Measurements from ENCODE around the gene ZNF28.
"Not testable (repeated sequence)": the region's sequence is repeated elsewhere in the genome, so short reads cannot be mapped to it uniquely, and the experiment has no call there.

The ZNF28 gene

GRCh38 chr19:52782864-52783263, 38.6 kb downstream of the ZNF28 start:
- not testable (repeated sequence) for DNase-seq (ENCODE audit: low read depth in 1 of 2, low spot score in 1 of 2)

GRCh38 chr19:52778811-52779210, 42.6 kb downstream of the ZNF28 start:
- DNase-seq (ENCODE audit: low read depth in 1 of 2, low spot score in 1 of 2): no peak

DNA sequence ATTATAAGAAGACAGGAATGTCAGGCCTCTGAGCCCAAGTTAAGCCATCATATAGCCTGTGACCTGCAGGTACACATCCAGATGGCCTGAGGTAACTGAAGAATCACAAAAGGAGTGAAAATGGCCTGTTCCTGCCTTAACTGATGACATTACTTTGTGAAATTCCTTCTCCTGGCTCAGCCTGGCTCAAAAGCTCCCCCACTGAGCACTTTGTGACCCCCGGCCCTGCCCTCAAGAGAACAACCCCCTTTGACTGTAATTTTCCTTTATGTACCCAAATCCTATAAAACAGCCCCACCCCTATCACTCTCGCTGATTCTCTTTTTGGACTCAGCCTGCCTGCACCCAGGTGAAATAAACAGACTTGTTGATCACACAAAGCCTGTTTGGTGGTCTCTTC, 65.0 kb downstream of the ZNF28 start:
- DNase-seq (ENCODE audit: low read depth in 1 of 2, low spot score in 1 of 2): not testable (repeated sequence)

- DNase-seq (ENCODE audit: low read depth in 1 of 2, low spot score in 1 of 2): no peak
Measured at GRCh38 chr19:52749780-52750179, 71.7 kb downstream of the ZNF28 start.

DNA sequence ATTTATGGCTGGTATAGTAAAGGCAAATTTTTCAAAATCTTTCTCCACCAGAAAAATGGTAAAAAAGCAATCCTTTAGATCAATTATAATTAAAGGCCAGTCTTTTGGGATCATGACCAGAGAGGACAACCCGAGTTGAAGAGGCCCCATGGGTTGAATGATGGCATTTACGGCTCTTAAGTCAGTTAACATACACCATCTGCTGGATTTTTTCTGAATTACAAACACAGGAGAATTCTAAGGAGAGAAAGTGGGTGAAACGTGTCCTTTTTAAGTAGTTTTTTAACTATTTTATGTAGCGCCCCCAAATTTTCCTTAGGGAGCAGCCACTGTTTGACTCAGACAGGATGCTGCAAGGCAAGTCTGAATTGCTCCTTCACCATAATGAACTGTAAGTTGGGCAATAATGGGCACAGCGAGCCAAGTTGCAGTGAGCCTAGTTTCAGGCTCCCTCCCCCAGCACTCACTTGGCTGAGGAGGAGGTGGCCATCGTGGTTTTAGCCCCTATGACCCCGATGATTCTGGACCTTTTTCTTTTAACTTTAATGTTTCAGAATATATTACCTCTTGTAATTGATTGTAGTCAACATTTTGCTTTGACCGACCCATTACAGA, 73.0 kb downstream of the ZNF28 start:
- no peak for DNase-seq (ENCODE audit: low read depth in 1 of 2, low spot score in 1 of 2)
